Kidney epithelial cell (primary cell): ENCODE results near the gene FBXO17. TPM values are rescaled to one million over a fixed set of nuclear protein-coding genes. Genes with fewer than 3 reads are reported as not detected.

ENCODE experiments used
- DNase-seq: peaks from one replicate; pipeline ENCODE4 v3.0.0-alpha.2; 2010; ENCODE audit warnings: low read depth
- H3K27me3 ChIP-seq: 2 replicates; pipeline ENCODE4 v1.6.0; 2011; ENCODE audit warnings: low read length; ENCODE audit not compliant: control insufficient read depth, insufficient read depth
- H3K36me3 ChIP-seq: 2 replicates; pipeline ENCODE4 v1.5.1; 2011; ENCODE audit warnings: low read length; ENCODE audit not compliant: control insufficient read depth, insufficient read depth
- H3K4me3 ChIP-seq: 2 replicates; pipeline ENCODE4 v1.5.1; 2011; ENCODE audit warnings: low read depth, mild to moderate bottlenecking, control low read depth, low read length
- total RNA-seq: library from RNA; depleted of rRNA; stranded (reverse); fragments of >200 nt; gene quantifications from 2 replicates; pipeline ENCODE4 v1.2.3, GENCODE V29; 2015
- TF ChIP-seq, protein P1 (sequence below): IDR thresholded peaks from 2 replicates; pipeline ENCODE4 v1.5.1; 2011; ENCODE audit warnings: mild to moderate bottlenecking, moderate library complexity, low read length, control low read depth, inconsistent platforms; ENCODE audit not compliant: insufficient read depth, poor library complexity, severe bottlenecking

FBXO17 gene
- total RNA-seq, 1 donor from 2014 or later = 17.9 TPM

DNA sequence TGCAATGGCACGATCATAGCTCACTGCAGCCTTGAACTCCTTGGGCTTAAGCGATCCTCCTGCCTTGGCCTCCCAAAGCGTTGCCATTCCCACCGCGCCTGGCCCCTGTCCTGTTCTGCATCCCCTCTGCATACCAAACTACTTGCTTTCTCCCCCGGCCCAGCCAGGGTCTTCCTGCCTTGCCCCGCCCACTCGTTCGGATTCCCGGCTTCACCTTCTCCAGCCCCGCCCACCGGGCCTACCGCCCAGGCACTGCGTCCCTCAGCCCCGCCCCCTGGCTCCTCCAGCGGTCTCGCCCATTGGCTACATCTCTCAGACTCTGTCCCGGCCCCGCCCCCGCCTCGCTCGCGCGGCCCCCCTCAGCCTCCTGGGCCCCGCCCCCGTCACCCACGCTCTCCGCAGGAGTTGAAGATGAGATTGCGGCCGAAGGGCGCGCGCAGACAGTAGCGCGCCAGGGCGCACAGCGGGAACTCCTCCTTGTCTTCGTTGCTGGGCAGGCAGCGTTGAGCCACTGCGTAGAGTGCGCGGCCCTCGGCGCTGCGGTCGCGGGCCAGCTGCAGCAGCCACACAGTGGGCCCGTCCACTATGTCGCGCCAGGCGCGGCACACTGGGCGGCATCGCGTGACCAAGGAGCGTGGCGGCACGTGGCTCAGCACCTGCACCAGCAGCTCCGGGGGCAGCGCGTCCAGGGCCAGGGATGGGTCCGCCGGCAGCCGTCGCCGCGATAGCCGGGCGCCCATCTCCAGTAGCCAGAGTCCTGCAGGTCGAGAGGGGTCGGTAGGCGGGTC is 25.8 kb downstream of the FBXO17 start:
- DNase-seq = peak; percentile 37
- TF ChIP-seq, protein P1, sequence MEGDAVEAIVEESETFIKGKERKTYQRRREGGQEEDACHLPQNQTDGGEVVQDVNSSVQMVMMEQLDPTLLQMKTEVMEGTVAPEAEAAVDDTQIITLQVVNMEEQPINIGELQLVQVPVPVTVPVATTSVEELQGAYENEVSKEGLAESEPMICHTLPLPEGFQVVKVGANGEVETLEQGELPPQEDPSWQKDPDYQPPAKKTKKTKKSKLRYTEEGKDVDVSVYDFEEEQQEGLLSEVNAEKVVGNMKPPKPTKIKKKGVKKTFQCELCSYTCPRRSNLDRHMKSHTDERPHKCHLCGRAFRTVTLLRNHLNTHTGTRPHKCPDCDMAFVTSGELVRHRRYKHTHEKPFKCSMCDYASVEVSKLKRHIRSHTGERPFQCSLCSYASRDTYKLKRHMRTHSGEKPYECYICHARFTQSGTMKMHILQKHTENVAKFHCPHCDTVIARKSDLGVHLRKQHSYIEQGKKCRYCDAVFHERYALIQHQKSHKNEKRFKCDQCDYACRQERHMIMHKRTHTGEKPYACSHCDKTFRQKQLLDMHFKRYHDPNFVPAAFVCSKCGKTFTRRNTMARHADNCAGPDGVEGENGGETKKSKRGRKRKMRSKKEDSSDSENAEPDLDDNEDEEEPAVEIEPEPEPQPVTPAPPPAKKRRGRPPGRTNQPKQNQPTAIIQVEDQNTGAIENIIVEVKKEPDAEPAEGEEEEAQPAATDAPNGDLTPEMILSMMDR = no peak
- peak overlapping the region; percentile 1 for H3K4me3 ChIP-seq
- no peaks in the 10 kb centered on the region for H3K27me3 ChIP-seq
- H3K36me3 ChIP-seq = peaks cover 2% of the 10 kb centered on the region

DNA sequence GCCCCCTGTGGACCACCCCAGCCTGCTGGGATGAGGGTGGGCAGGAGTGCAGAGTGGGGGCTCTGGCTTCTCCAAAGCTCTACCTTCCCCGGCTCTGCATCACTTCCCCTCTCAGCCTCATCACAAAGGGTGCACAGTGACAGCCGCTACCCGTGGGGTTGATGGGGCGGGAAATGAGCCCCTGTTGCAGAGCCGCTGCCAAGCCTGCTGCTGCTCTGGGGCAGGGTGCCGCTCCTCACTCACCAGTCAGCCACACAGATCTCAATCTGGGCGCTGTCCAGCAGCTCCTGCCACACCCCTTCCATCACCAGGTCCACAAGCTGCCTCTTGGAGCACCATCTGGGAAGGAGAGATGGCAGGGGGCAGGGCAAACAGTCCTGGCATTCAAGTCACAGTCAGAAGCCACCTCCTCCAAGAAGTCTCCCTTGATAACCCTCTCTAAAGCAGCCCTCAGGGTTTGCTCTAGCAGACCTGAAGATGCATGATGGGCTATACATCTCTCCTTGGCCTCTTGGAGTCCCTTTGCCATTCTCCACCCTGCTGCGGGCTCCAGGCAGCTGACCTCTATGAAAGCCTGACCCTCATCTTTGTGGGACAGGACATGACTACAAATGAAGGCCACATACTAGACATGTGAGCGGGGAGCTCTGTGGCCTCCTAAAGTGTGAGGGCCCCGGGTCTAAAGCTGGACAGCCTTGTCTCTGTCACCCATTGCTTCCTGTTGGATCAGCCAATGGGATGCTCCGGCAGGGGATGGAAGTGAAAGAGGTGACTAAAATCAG is 29.1 kb downstream of the FBXO17 start:
- TF ChIP-seq, protein P1 = no peak
- no peaks in the 10 kb centered on the region for H3K27me3 ChIP-seq

DNA sequence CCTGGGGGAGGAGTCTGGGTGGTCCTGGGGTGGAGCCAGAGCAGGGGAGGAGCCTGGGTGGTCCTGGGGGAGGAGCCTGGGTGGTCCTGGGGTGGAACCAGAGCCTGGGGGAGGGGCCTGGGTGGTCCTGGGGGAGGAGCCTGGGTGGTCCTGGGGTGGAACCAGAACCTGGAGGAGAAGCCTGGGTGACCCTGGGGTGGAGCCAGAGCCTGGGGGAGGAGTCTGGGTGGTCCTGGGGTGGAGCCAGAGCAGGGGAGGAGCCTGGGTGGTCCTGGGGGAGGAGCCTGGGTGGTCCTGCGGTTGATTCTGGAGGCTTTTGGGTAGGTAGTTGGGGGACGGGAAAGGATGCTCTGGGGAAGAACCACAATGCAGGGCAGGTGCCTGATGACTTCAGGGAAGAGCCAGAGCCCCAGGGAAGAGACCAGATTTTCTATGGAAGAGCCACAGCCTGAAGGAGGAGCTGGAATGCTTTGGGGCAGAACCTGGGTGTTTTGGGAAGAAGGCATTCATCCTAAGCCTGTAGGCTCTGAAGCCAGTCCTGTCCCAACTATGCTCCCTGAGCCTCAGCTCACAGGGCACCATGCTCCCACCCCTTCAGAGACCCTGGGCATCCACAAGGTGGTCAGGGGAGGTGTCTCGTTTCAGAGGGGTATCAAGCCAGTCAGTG is 29.8 kb downstream of the FBXO17 start:
- TF ChIP-seq, protein P1 = no peak

More for the DNA sequence above, 29.1 kb downstream of the FBXO17 start:
- no peak for DNase-seq
- Histone ChIP-seq H3K4me3 (no peak overlapping the region), H3K36me3 (peaks cover 2% of the 10 kb centered on the region)

DNA sequence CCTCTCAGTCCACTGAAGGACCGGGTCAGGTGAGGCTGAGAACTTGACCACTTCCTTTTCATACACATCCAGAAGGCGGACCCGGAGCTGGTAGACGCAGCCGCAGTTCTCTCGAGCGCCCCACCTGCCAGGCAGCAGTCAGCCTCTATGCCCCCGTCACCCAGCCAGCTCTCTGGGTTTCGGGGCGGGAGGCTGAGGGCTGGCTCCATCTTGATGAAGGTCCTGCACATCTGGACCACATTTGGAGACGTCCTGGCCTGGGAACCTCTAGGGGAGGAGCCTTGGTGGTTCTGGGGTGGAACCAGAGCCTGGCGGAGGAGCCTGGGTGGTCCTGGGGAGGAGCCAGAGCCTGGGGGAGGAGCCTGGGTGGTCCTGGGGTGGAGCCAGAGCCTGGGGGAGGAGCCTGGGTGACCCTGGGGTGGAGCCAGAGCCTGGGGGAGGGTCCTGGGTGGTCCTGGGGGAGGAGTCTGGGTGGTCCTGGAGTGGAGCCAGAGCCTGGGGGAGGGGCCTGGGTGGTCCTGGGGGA is 30.5 kb downstream of the FBXO17 start:
- Histone ChIP-seq H3K4me3 (no peak overlapping the region), H3K27me3 (no peaks in the 10 kb centered on the region), H3K36me3 (peaks cover 2% of the 10 kb centered on the region)
- TF ChIP-seq, protein P1 = no peak
- no peak for DNase-seq

More for the DNA sequence above, 29.8 kb downstream of the FBXO17 start:
- Histone ChIP-seq H3K36me3 (peaks cover 2% of the 10 kb centered on the region), H3K27me3 (no peaks in the 10 kb centered on the region), H3K4me3 (no peak overlapping the region)
- DNase-seq = no peak

DNA sequence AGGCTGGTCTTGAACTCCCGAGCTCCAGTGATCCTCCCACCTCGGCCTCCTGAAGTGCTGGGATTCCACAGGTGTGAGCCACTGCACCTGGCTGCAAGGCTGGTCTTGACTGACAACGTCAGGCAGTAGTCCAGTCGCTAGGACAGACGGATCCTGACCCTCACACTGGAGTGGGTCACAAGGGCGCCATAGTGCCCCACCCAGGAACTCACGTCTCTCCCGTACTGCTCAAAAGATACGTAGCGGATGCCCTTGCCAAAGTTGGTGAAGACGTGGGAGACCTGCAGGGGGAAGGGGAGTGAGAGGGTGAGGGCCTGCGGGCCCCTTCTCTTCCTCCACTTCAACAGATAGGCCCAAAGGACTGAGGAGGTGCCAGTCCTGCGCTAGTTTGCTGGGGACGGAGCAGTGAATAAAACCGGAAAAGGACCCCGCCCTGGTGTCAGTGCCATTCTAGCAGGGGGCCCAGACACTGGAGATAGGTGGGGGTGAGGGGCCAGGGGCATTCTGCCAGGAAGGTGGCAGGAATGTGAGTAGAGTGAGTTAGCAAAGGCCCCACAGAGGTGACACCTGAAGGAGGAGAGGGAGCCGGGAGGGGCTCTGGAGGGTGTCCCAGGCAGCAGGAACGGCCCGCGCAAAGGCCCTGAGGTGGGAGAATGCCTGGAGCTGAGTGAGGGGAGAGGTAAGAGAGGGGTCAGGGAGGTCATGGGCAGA is 32.9 kb downstream of the FBXO17 start:
- peaks cover 2% of the 10 kb centered on the region for H3K36me3 ChIP-seq
- no peak overlapping the region for H3K4me3 ChIP-seq
- TF ChIP-seq, protein P1 = no peak

More for the DNA sequence above, 32.9 kb downstream of the FBXO17 start:
- H3K27me3 ChIP-seq = no peaks in the 10 kb centered on the region
- no peak for DNase-seq
